ENCODE data around the gene MLN.

Gene MLN

GRCh38 chr6:33848484-33848883, 44.7 kb upstream of the MLN start:
- no peak overlapping the region for H3K27ac ChIP-seq (ENCODE audit: insufficient read depth in 1 of 2, low read depth in 1 of 2, low read length in 2 of 2, poor library complexity in 1 of 2, severe bottlenecking in 2 of 2)
- peaks cover 0 to 12% (median 10%) of the 10 kb centered on the region in 4 experiments for H3K4me1 ChIP-seq (ENCODE audit: control extremely low read depth in 1 of 4, control insufficient read depth in 4 of 4, insufficient read depth in 4 of 4, low read length in 3 of 4)
- DNase-seq, result no peak
- ChIA-PET POLR2A (no interaction called here), CTCF (interaction anchor here (3.1 to 3.9 kb wide), 2 partner anchors 8 to 13 kb away, joined by 11 to 14 read pairs; no protein-coding TSS in a partner anchor)
- H3K27me3 ChIP-seq (replicated peaks in 2 of 5; ENCODE audit: control insufficient read depth in 4 of 5, insufficient read depth in 5 of 5, low read length in 4 of 5), result peaks cover 0 to 19% (median 7%) of the 10 kb centered on the region in 5 experiments
- H3K4me3 ChIP-seq (ENCODE audit: control insufficient read depth in 1 of 7, extremely low read depth in 1 of 7, insufficient read depth in 4 of 7, low read depth in 2 of 7, low read length in 6 of 7), result no peak overlapping the region
- H3K9me3 ChIP-seq (ENCODE audit: control extremely low read depth in 1 of 5, control insufficient read depth in 4 of 5, insufficient read depth in 2 of 5, low read depth in 1 of 5, low read length in 4 of 5), result no peaks in the 10 kb centered on the region
- H3K36me3 ChIP-seq (ENCODE audit: control insufficient read depth in 4 of 4, insufficient read depth in 4 of 4, low read length in 3 of 4), result no peaks in the 10 kb centered on the region
- WGBS (ENCODE audit: insufficient coverage), result 100% methylated on average over 3 of the region's 3 CpGs

DNA sequence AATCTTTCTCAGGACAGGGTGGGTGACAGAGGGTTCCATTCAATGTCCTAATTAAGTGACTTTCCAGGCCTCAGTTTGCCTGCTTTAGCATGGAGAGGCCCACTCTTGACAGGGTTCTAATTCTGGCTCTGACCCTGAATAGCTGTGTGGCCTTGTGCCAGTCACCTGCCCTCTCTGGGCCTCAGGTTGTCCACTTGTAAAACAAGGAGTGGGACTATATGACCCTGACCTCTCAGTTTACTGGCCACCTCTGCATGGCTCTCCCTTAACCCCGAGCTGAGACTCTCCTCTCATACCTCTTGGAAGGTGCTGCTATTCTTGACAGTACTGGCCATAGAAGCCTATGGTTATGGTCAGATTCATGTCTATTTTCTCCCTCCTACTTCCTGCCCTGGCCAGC, 44.1 kb upstream of the MLN start:
- H3K4me3 ChIP-seq (ENCODE audit: control insufficient read depth in 1 of 7, extremely low read depth in 1 of 7, insufficient read depth in 4 of 7, low read depth in 2 of 7, low read length in 6 of 7), result no peak overlapping the region
- H3K27ac ChIP-seq (ENCODE audit: insufficient read depth in 1 of 2, low read depth in 1 of 2, low read length in 2 of 2, poor library complexity in 1 of 2, severe bottlenecking in 2 of 2), result no peak overlapping the region
- H3K36me3 ChIP-seq (ENCODE audit: control insufficient read depth in 4 of 4, insufficient read depth in 4 of 4, low read length in 3 of 4), result no peaks in the 10 kb centered on the region
- DNase-seq, result no peak
- ChIA-PET POLR2A (no interaction called here), CTCF (interaction anchor here (1.3 to 3.9 kb wide), 3 partner anchors 7 to 180 kb away, joined by 3 to 14 read pairs (median 11); no protein-coding TSS in a partner anchor)
- WGBS (ENCODE audit: insufficient coverage), result 88% methylated on average over 1 of the region's 1 CpG
- peaks cover 0 to 19% (median under 1%) of the 10 kb centered on the region in 5 experiments for H3K27me3 ChIP-seq (replicated peaks in 2 of 5; ENCODE audit: control insufficient read depth in 4 of 5, insufficient read depth in 5 of 5, low read length in 4 of 5)
- no peaks in the 10 kb centered on the region for H3K9me3 ChIP-seq (ENCODE audit: control extremely low read depth in 1 of 5, control insufficient read depth in 4 of 5, insufficient read depth in 2 of 5, low read depth in 1 of 5, low read length in 4 of 5)
- H3K4me1 ChIP-seq (ENCODE audit: control extremely low read depth in 1 of 4, control insufficient read depth in 4 of 4, insufficient read depth in 4 of 4, low read length in 3 of 4), result peaks cover 0 to 12% (median 10%) of the 10 kb centered on the region in 4 experiments

DNA sequence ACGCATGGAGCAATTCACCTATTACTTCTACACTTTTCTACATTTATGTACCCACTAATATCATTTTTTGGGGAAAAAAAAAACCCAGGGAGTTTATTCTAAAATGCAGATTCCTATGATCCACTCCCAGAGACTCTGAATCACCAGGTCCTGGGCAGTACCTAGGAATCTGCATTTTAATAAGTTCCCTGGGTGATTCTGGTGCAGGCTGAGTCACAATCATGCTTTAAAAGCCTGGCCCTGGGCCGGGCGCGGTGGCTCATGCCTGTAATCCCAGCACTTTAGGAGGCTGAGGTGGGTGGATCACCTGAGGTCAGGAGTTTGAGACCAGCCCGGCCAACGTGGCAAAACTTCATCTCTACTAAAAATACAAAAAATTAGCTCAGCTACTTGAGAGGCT, 43.3 kb upstream of the MLN start:
- Histone ChIP-seq H3K36me3 (ENCODE audit: control insufficient read depth in 4 of 4, insufficient read depth in 4 of 4, low read length in 3 of 4) (no peaks in the 10 kb centered on the region), H3K4me3 (ENCODE audit: control insufficient read depth in 1 of 7, extremely low read depth in 1 of 7, insufficient read depth in 4 of 7, low read depth in 2 of 7, low read length in 6 of 7) (no peak overlapping the region), H3K4me1 (ENCODE audit: control extremely low read depth in 1 of 4, control insufficient read depth in 4 of 4, insufficient read depth in 4 of 4, low read length in 3 of 4) (peaks cover 0 to 12% (median 10%) of the 10 kb centered on the region in 4 experiments), H3K27ac (ENCODE audit: insufficient read depth in 1 of 2, low read depth in 1 of 2, low read length in 2 of 2, poor library complexity in 1 of 2, severe bottlenecking in 2 of 2) (no peak overlapping the region), H3K9me3 (ENCODE audit: control extremely low read depth in 1 of 5, control insufficient read depth in 4 of 5, insufficient read depth in 2 of 5, low read depth in 1 of 5, low read length in 4 of 5) (no peaks in the 10 kb centered on the region), H3K27me3 (replicated peaks in 2 of 5; ENCODE audit: control insufficient read depth in 4 of 5, insufficient read depth in 5 of 5, low read length in 4 of 5) (peaks cover 0 to 17% (median 0%) of the 10 kb centered on the region in 5 experiments)
- WGBS (ENCODE audit: insufficient coverage), result no CpG with 5 or more reads among the region's 6 CpGs
- CTCF ChIA-PET, result interaction anchor here (1.3 kb wide), 1 partner anchor 181 kb away, joined by 3 read pairs; no protein-coding TSS in a partner anchor
- DNase-seq, result no peak
- POLR2A ChIA-PET, result interaction anchor here (0.9 kb wide), 1 partner anchor 97 kb away, joined by 3 read pairs; no protein-coding TSS in a partner anchor

DNA sequence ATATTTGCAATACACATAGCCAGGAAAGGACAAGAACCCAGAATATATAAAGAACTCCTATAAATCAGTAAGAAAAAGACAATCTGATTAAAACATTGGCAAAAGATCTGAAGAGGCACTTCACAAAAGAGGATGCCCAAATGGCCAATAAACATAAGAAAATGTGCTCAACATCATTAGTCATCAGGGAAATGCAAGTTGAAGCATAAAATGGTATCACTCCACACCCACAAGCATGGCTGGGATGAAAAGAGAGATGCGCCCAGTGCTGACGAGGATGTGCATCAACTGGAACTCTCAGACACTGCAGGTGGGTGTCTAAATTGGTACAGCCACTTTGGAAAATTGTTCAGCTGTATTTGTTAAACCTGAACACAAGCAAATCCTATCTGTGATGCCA, 42.4 kb upstream of the MLN start:
- peaks cover 0 to 17% (median 0%) of the 10 kb centered on the region in 5 experiments for H3K27me3 ChIP-seq (replicated peaks in 2 of 5; ENCODE audit: control insufficient read depth in 4 of 5, insufficient read depth in 5 of 5, low read length in 4 of 5)
- H3K36me3 ChIP-seq (ENCODE audit: control insufficient read depth in 4 of 4, insufficient read depth in 4 of 4, low read length in 3 of 4), result no peaks in the 10 kb centered on the region
- H3K27ac ChIP-seq (ENCODE audit: insufficient read depth in 1 of 2, low read depth in 1 of 2, low read length in 2 of 2, poor library complexity in 1 of 2, severe bottlenecking in 2 of 2), result no peak overlapping the region
- peak in 1 of 3 donors; percentile 18 for DNase-seq
- WGBS (ENCODE audit: insufficient coverage), result 100% methylated on average over 2 of the region's 2 CpGs
- ChIA-PET POLR2A (interaction anchor here (0.9 kb wide), 1 partner anchor 96 kb away, joined by 3 read pairs; no protein-coding TSS in a partner anchor), CTCF (interaction anchor here (1.0 kb wide), 1 partner anchor 15 kb away, joined by 3 read pairs; no protein-coding TSS in a partner anchor)
- H3K4me1 ChIP-seq (ENCODE audit: control extremely low read depth in 1 of 4, control insufficient read depth in 4 of 4, insufficient read depth in 4 of 4, low read length in 3 of 4), result peaks cover 0 to 15% (median 11%) of the 10 kb centered on the region in 4 experiments
- H3K4me3 ChIP-seq (ENCODE audit: control insufficient read depth in 1 of 7, extremely low read depth in 1 of 7, insufficient read depth in 4 of 7, low read depth in 2 of 7, low read length in 6 of 7), result no peak overlapping the region
- no peaks in the 10 kb centered on the region for H3K9me3 ChIP-seq (ENCODE audit: control extremely low read depth in 1 of 5, control insufficient read depth in 4 of 5, insufficient read depth in 2 of 5, low read depth in 1 of 5, low read length in 4 of 5)

DNA sequence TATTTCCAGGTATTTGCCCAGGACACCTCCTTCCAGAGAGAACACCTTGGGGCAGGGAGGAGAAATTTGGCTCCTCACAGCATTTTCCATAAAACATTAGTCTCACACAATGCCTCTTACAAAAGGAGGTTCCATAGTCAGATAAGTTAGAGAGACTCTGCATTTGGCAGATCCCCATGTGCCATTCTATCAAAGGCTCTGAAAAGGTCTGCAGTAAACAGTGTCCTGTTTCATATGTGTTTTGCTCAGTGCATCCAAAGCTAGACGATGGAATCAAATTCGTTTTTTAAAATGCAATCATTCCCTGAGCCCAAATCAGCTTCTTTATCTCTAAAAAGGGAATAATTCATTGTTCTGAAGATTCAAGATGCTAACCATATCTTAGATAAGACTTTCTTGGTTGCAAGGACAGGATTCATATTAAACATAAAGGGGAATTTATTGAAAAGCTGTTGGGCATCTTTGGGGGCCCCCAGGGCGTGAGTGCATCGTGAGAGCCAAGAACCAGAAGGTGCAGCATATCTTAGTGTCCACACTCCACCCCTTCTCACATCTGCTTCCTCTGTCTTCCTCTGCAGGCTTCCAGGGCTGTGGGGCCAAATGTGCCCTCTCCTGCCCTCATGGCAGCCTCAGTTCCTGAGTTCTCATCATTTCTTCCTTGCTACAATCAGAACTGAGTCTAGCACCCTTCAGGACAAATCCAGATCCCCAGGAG, 41.4 kb upstream of the MLN start:
- Histone ChIP-seq H3K36me3 (ENCODE audit: control insufficient read depth in 4 of 4, insufficient read depth in 4 of 4, low read length in 3 of 4) (no peaks in the 10 kb centered on the region), H3K4me1 (ENCODE audit: control extremely low read depth in 1 of 4, control insufficient read depth in 4 of 4, insufficient read depth in 4 of 4, low read length in 3 of 4) (peaks cover 4 to 25% (median 22%) of the 10 kb centered on the region in 4 experiments), H3K27me3 (replicated peaks in 2 of 5; ENCODE audit: control insufficient read depth in 4 of 5, insufficient read depth in 5 of 5, low read length in 4 of 5) (peaks cover 0 to 11% (median 0%) of the 10 kb centered on the region in 5 experiments), H3K9me3 (ENCODE audit: control extremely low read depth in 1 of 5, control insufficient read depth in 4 of 5, insufficient read depth in 2 of 5, low read depth in 1 of 5, low read length in 4 of 5) (no peaks in the 10 kb centered on the region), H3K4me3 (ENCODE audit: control insufficient read depth in 1 of 7, extremely low read depth in 1 of 7, insufficient read depth in 4 of 7, low read depth in 2 of 7, low read length in 6 of 7) (no peak overlapping the region), H3K27ac (ENCODE audit: insufficient read depth in 1 of 2, low read depth in 1 of 2, low read length in 2 of 2, poor library complexity in 1 of 2, severe bottlenecking in 2 of 2) (no peak overlapping the region)
- WGBS (ENCODE audit: insufficient coverage), result 20% methylated on average over 1 of the region's 4 CpGs
- peak in 2 of 3 donors; percentile 84 to 89 for DNase-seq
- CTCF ChIA-PET, result interaction anchor here (1.0 to 1.3 kb wide), 4 partner anchors 10 to 183 kb away, joined by 3 to 4 read pairs (median 3); no protein-coding TSS in a partner anchor
- POLR2A ChIA-PET, result no interaction called here

- Histone ChIP-seq H3K27ac (ENCODE audit: insufficient read depth in 1 of 2, low read depth in 1 of 2, low read length in 2 of 2, poor library complexity in 1 of 2, severe bottlenecking in 2 of 2) (no peak overlapping the region), H3K36me3 (ENCODE audit: control insufficient read depth in 4 of 4, insufficient read depth in 4 of 4, low read length in 3 of 4) (no peaks in the 10 kb centered on the region), H3K27me3 (replicated peaks in 2 of 5; ENCODE audit: control insufficient read depth in 4 of 5, insufficient read depth in 5 of 5, low read length in 4 of 5) (peaks cover 0 to 3% (median 0%) of the 10 kb centered on the region in 5 experiments), H3K4me1 (ENCODE audit: control extremely low read depth in 1 of 4, control insufficient read depth in 4 of 4, insufficient read depth in 4 of 4, low read length in 3 of 4) (peaks cover 7 to 42% (median 39%) of the 10 kb centered on the region in 4 experiments), H3K9me3 (ENCODE audit: control extremely low read depth in 1 of 5, control insufficient read depth in 4 of 5, insufficient read depth in 2 of 5, low read depth in 1 of 5, low read length in 4 of 5) (no peaks in the 10 kb centered on the region), H3K4me3 (ENCODE audit: control insufficient read depth in 1 of 7, extremely low read depth in 1 of 7, insufficient read depth in 4 of 7, low read depth in 2 of 7, low read length in 6 of 7) (no peak overlapping the region)
- DNase-seq, result no peak
- CTCF ChIA-PET, result interaction anchor here (1.8 kb wide), 1 partner anchor 72 kb away, joined by 5 read pairs; no protein-coding TSS in a partner anchor
- WGBS (ENCODE audit: insufficient coverage), result 90% methylated on average over 18 of the region's 24 CpGs
- POLR2A ChIA-PET, result no interaction called here
These were observed 39.6 kb upstream of the MLN start for GRCh38 chr6:33843131-33844121.
